BJ (cell line): ENCODE measurements around the gene ASB11. TPM values are rescaled to one million over a fixed set of nuclear protein-coding genes. Genes with fewer than 3 reads are reported as not detected.
"Not testable (repeated sequence)": the region's sequence is repeated elsewhere in the genome, so short reads cannot be mapped to it uniquely, and the experiment has no call there.

ENCODE experiments used
- CTCF ChIA-PET: fragments of 350-600 bp; formaldehyde crosslinking; extraction: SDS; loops from one replicate; lab custom pipeline; 2021; ENCODE audit warnings: antibody characterized with exemption, inconsistent platforms; lab: Yijun Ruan, JAX
- POLR2A ChIA-PET: fragments of 300-600 bp; sonication (Branson Sonifier 250); formaldehyde crosslinking; extraction: SDS; loops from one replicate; lab custom pipeline; 2021; ENCODE audit warnings: antibody characterized with exemption; lab: Charles Lee
- DNase-seq: peaks from one replicate; pipeline ENCODE4 v3.0.0-alpha.2; 2011; ENCODE audit warnings: low read depth
- H3K27me3 ChIP-seq: 2 replicates; pipeline ENCODE4 v1.6.0; 2011; ENCODE audit warnings: low read length; ENCODE audit not compliant: control insufficient read depth, insufficient read depth
- H3K36me3 ChIP-seq: 2 replicates; pipeline ENCODE4 v1.5.1; 2011; ENCODE audit warnings: low read length; ENCODE audit not compliant: control insufficient read depth, insufficient read depth
- H3K4me3 ChIP-seq: 2 replicates; pipeline ENCODE4 v1.5.1; 2011; ENCODE audit warnings: low read depth, mild to moderate bottlenecking, control low read depth, low read length
- CTCF ChIP-seq: IDR thresholded peaks from 2 replicates; pipeline ENCODE4 v1.5.1; 2011; ENCODE audit warnings: low read depth, mild to moderate bottlenecking, control low read depth, inconsistent platforms, low read length, moderate library complexity; ENCODE audit not compliant: insufficient read depth
- polyA plus RNA-seq: library from polyadenylated mRNA; depleted of rRNA; stranded (reverse); fragments of >200 nt; gene quantifications from 2 replicates; pipeline ENCODE4 v1.2.3, GENCODE V29; 2011

ASB11 gene
- polyA plus RNA-seq, 1 experiment, result not detected

GRCh38 chrX:15314472-15314871 is 968 bp downstream of the ASB11 start:
- ChIA-PET POLR2A (no interaction called here), CTCF (interaction anchor here (0.6 kb wide), 1 partner anchor 900 kb away, joined by 3 read pairs; no protein-coding TSS in a partner anchor)
- no peak for DNase-seq
- no peak for TF ChIP-seq CTCF
- H3K4me3 ChIP-seq, result no peak overlapping the region
- no peaks in the 10 kb centered on the region for H3K27me3 ChIP-seq
- no peaks in the 10 kb centered on the region for H3K36me3 ChIP-seq

GRCh38 chrX:15311119-15311518 is 4.3 kb downstream of the ASB11 start:
- no peak for DNase-seq
- Histone ChIP-seq H3K27me3 (no peaks in the 10 kb centered on the region), H3K36me3 (no peaks in the 10 kb centered on the region), H3K4me3 (no peak overlapping the region)
- TF ChIP-seq CTCF, result no peak
- CTCF ChIA-PET, result no interaction called here
- POLR2A ChIA-PET, result no interaction called here

DNA sequence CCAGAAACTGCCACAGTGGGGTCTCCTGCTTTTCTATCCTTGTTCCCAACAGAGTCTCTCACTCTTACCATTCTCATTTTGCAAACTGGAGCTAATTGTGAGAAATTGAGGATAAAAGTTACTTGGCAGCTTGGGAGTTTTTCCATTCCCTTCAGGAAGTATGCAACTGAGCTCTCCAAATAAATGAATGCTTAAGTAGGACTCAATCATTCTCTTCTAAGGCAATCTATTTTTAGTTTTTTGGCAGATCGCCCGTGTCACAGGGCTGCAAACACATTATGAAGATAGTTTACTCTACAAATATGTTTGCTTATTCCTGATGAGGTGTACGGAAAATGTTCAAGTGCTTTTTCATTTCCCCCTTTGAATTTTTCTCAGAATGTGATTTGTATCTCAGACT is 5.3 kb downstream of the ASB11 start:
- ChIA-PET CTCF (interaction anchor here (1.4 kb wide), 1 partner anchor 10 kb away, joined by 4 read pairs; no protein-coding TSS in a partner anchor), POLR2A (no interaction called here)
- H3K4me3 ChIP-seq, result no peak overlapping the region
- TF ChIP-seq CTCF, result no peak
- DNase-seq, result no peak
- H3K27me3 ChIP-seq, result no peaks in the 10 kb centered on the region
- no peaks in the 10 kb centered on the region for H3K36me3 ChIP-seq

- POLR2A ChIA-PET, CTCF ChIA-PET, DNase-seq, H3K4me3 ChIP-seq, H3K27me3 ChIP-seq, H3K36me3 ChIP-seq: not testable (repeated sequence)
Observed at GRCh38 chrX:15305899-15306298, 9.5 kb downstream of the ASB11 start.

DNA sequence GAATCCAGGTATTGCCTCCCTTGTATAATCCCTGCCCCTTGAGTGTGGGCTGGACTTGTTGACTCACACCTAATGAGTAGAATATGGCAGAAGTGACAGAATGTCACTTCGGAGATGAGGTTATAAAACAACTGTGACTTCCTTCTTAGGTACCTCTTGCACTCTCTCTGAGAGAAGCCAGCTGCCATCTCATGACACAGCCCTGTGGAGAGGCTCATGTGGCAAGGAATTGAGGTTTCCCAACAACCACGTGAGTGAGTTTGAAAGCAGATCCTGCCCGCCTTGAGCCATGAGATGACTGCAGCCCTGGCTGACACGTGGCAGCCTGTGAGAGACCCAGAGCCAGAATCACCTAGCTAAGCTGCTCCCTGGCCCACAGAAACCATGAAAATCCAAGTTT is 13.5 kb downstream of the ASB11 start:
- no peak overlapping the region for H3K4me3 ChIP-seq
- POLR2A ChIA-PET, result interaction anchor here (0.6 kb wide), 1 partner anchor 1076 kb away, joined by 4 read pairs; no protein-coding TSS in a partner anchor
- no peaks in the 10 kb centered on the region for H3K27me3 ChIP-seq
- no peaks in the 10 kb centered on the region for H3K36me3 ChIP-seq
- DNase-seq, result no peak
- CTCF ChIA-PET, result no interaction called here
- TF ChIP-seq CTCF, result no peak
